Neuronal stem cell (in vitro differentiated cells): ENCODE measurements around the gene PLAC8.

Experiments used
- DNase-seq: peaks from one replicate; pipeline ENCODE4 v3.0.0-alpha.2; 2013; ENCODE audit warnings: low spot score
- H2AFZ ChIP-seq: one replicate; pipeline ENCODE4 v1.6.1; 2013; ENCODE audit warnings: mild to moderate bottlenecking, low read length, inconsistent platforms
- H2AK5ac ChIP-seq: 2 replicates; pipeline ENCODE4 v1.6.1; 2013; ENCODE audit warnings: low read depth, mild to moderate bottlenecking, inconsistent platforms, low read length, moderate library complexity, mixed read lengths
- H2BK120ac ChIP-seq: 2 replicates; pipeline ENCODE4 v1.6.1; 2013; ENCODE audit warnings: low read depth, mild to moderate bottlenecking, inconsistent platforms, low read length, moderate library complexity, mixed read lengths
- H2BK12ac ChIP-seq: one replicate; pipeline ENCODE4 v1.6.1; 2013; ENCODE audit warnings: low read length, inconsistent platforms
- H2BK15ac ChIP-seq: 2 replicates; pipeline ENCODE4 v1.6.1; 2013; ENCODE audit warnings: mild to moderate bottlenecking, low read length, inconsistent platforms, mixed read lengths
- H2BK5ac ChIP-seq: one replicate; pipeline ENCODE4 v1.6.1; 2013; ENCODE audit warnings: inconsistent platforms, mild to moderate bottlenecking, low read length, moderate library complexity
- H3K14ac ChIP-seq: one replicate; pipeline ENCODE4 v1.6.1; 2013; ENCODE audit warnings: low read length, inconsistent platforms
- H3K18ac ChIP-seq: 2 replicates; pipeline ENCODE4 v1.6.1; 2013; ENCODE audit warnings: low read length, inconsistent platforms
- H3K23ac ChIP-seq: 2 replicates; pipeline ENCODE4 v1.6.1; 2013; ENCODE audit warnings: low read depth, mild to moderate bottlenecking, mixed read lengths, low read length, inconsistent platforms; ENCODE audit not compliant: poor library complexity
- H3K27ac ChIP-seq: replicated peaks from 3 replicates; pipeline ENCODE4 v1.5.1; 2013; ENCODE audit warnings: low read length, inconsistent platforms
- H3K27me3 ChIP-seq, 3 experiments: 2 replicates each; pipeline ENCODE4 v1.6.1; 2013; ENCODE audit warnings: low read length in 3 of 3, mild to moderate bottlenecking in 2 of 3, inconsistent platforms in 1 of 3, low read depth in 1 of 3, mixed read lengths in 1 of 3, moderate library complexity in 1 of 3; ENCODE audit not compliant: control insufficient read depth in 3 of 3, insufficient read depth in 3 of 3
- H3K36me3 ChIP-seq, 2 donors: replicated peaks in 1 of 2; 2 replicates each; pipeline ENCODE4 v1.6.1; 2013; ENCODE audit warnings: low read length in 2 of 2; ENCODE audit not compliant: control insufficient read depth in 2 of 2, insufficient read depth in 2 of 2
- H3K4ac ChIP-seq: 2 replicates; pipeline ENCODE4 v1.6.1; 2013; ENCODE audit warnings: inconsistent platforms, mild to moderate bottlenecking, low read length, moderate library complexity
- H3K4me1 ChIP-seq, 2 donors: 1 replicate in 1 of 2; 2 replicates in 1 of 2; pipeline ENCODE4 v1.6.1; 2013; ENCODE audit warnings: low read length in 2 of 2, low read depth in 1 of 2; ENCODE audit not compliant: control insufficient read depth in 2 of 2, insufficient read depth in 1 of 2
- H3K4me2 ChIP-seq: one replicate; pipeline ENCODE4 v1.6.1; 2013; ENCODE audit warnings: mild to moderate bottlenecking, low read length, inconsistent platforms; ENCODE audit not compliant: insufficient read depth, poor library complexity, severe bottlenecking
- H3K4me3 ChIP-seq, 2 donors: 2 replicates each; pipeline ENCODE4 v1.5.1; 2013; ENCODE audit warnings: low read length in 2 of 2, mild to moderate bottlenecking in 2 of 2, inconsistent platforms in 1 of 2, moderate library complexity in 1 of 2
- H3K79me1 ChIP-seq: one replicate; pipeline ENCODE4 v1.6.1; 2013; ENCODE audit warnings: low read depth, mild to moderate bottlenecking, inconsistent platforms, low read length, moderate library complexity
- H3K9ac ChIP-seq: one replicate; pipeline ENCODE4 v1.6.1; 2013; ENCODE audit warnings: mild to moderate bottlenecking, low read depth, low read length, inconsistent platforms; ENCODE audit not compliant: poor library complexity
- H3K9me3 ChIP-seq, 2 donors: replicated peaks in 1 of 2; 2 replicates each; pipeline versions ENCODE3 to v1.6.1; 2013; ENCODE audit warnings: low read length in 2 of 2, mild to moderate bottlenecking in 2 of 2, inconsistent platforms in 1 of 2, low read depth in 1 of 2, mixed read lengths in 1 of 2, moderate library complexity in 1 of 2; ENCODE audit not compliant: control insufficient read depth in 2 of 2, insufficient read depth in 1 of 2
- H4K8ac ChIP-seq: one replicate; pipeline ENCODE4 v1.6.1; 2013; ENCODE audit warnings: low read depth, mild to moderate bottlenecking, inconsistent platforms, low read length, moderate library complexity
- H4K91ac ChIP-seq: one replicate; pipeline ENCODE4 v1.6.1; 2013; ENCODE audit warnings: low read length, low read depth, mild to moderate bottlenecking, inconsistent platforms; ENCODE audit not compliant: poor library complexity
- WGBS, 2 donors: extraction: QIAGEN DNeasy Blood & Tissue Kit; methylation state at CpG; one replicate each; pipeline ENCODE4 v1.1.7; 2013; ENCODE audit warnings: missing lambda C conversion rate in 2 of 2, mixed read lengths in 1 of 2; ENCODE audit not compliant: insufficient read length in 2 of 2, insufficient replicate concordance in 1 of 2; ENCODE audit errors: extremely low coverage in 2 of 2; 5-methylcytosine and 5-hydroxymethylcytosine counted together

Gene PLAC8

GRCh38 chr4:83040269-83040668 lies 74.3 kb downstream of the PLAC8 start:
- Histone ChIP-seq H2BK120ac (no peak overlapping the region), H3K9ac (no peak overlapping the region), H3K18ac (no peak overlapping the region), H3K4me1 (peaks cover 0 to 12% of the 10 kb centered on the region in 2 donors), H3K27me3 (no peaks in the 10 kb centered on the region), H2BK12ac (no peak overlapping the region), H3K36me3 (peaks cover 0 to 9% of the 10 kb centered on the region in 2 donors), H3K14ac (no peak overlapping the region), H4K91ac (no peak overlapping the region), H4K8ac (no peak overlapping the region), H2AK5ac (no peak overlapping the region), H3K79me1 (no peaks in the 10 kb centered on the region), H2BK5ac (no peak overlapping the region), H3K4ac (no peak overlapping the region), H3K4me2 (no peak overlapping the region), H3K23ac (no peak overlapping the region), H3K9me3 (no peaks in the 10 kb centered on the region), H3K27ac (no peak overlapping the region), H2BK15ac (no peak overlapping the region), H3K4me3 (no peak overlapping the region), H2AFZ (no peak overlapping the region)
- no peak for DNase-seq
- no CpG with 5 or more reads among the region's 3 CpGs for WGBS, 2 donors
